Measurements from ENCODE around the gene GAS2.

GAS2 gene

DNA sequence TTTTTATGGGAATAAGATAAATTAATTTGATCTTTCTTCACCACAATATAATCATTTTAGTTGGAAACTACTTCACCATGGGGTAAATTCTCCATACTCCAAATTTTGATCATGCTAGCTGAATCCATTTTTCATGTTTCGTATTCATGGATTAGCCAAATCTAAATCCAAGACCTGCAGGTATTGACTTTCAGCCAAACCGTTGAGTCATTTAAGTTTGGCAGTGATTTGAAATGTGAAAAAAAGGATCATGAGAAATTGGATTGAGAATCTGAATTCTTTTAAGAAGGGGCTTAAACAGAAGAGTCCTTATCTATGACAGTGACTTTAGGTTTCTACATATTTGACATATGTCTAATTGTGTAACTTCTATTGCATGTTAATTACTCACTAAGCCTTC, 5.3 kb downstream of the GAS2 start:
- H3K27ac ChIP-seq, result peak overlapping the region; percentile 99
- TF ChIP-seq CTCF (IDR thresholded peaks at IDR 0.05) (no peak), ZFX (IDR thresholded peaks at IDR 0.05; ENCODE audit: borderline replicate concordance) (no peak)

GRCh38 chr11:22674470-22675439, 8.3 kb downstream of the GAS2 start:
- H3K27ac ChIP-seq, result peak overlapping the region; percentile 99
- no peak for TF ChIP-seq CTCF (IDR thresholded peaks at IDR 0.05)
- no peak for TF ChIP-seq ZFX (IDR thresholded peaks at IDR 0.05; ENCODE audit: borderline replicate concordance)

DNA sequence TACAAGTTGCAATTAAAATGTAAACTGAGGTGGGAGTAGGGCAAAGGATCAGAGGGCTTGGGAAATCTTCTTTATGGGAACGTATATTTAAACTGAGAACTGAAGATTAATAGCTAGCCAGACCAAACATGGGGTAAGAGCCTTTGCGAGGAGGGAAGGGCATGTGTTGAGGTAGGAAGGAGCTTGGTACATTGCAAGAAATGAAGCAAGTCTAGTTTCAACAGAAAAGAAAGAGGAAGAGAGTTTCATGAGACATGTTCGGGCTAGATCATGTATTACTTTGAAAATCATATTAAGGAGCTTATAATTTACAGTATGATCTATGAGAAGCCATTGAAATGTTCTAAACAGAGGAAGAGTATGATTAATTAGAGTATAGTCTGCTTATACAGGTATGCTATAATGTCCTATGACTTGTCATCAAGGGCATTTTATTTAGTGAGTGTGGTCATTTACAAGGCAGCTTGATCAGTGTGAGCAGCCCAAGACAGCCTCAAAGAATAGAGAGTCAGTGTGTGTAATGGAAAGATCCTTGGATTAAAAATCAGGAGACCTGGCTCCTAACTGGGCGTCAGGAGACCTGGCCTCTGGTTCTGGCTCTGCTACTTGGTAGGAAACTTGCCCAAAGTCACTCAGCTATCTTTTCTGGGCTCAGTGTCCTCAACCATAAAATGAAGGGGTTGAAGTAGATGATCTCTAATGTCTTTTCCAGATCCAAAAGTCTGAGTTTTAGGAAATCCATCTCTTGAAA, 10.9 kb downstream of the GAS2 start:
- TF ChIP-seq CTCF (IDR thresholded peaks at IDR 0.05), result no peak
- TF ChIP-seq ZFX (IDR thresholded peaks at IDR 0.05; ENCODE audit: borderline replicate concordance), result no peak
- H3K27ac ChIP-seq, result peak overlapping the region; percentile 99

- TF ChIP-seq CTCF (IDR thresholded peaks at IDR 0.05) (no peak), ZFX (IDR thresholded peaks at IDR 0.05; ENCODE audit: borderline replicate concordance) (no peak)
- H3K27ac ChIP-seq, result peak overlapping the region; percentile 99
These were observed 14.2 kb downstream of the GAS2 start for GRCh38 chr11:22680628-22681027.

- peak overlapping the region; percentile 99 for H3K27ac ChIP-seq
These were observed 14.9 kb downstream of the GAS2 start for GRCh38 chr11:22681281-22681812.

GRCh38 chr11:22684082-22684481, 17.7 kb downstream of the GAS2 start:
- TF ChIP-seq ZFX (IDR thresholded peaks at IDR 0.05; ENCODE audit: borderline replicate concordance), result no peak
- no peak for TF ChIP-seq CTCF (IDR thresholded peaks at IDR 0.05)
- peak overlapping the region; percentile 67 for H3K27ac ChIP-seq

More at GRCh38 chr11:22681281-22681812, 14.9 kb downstream of the GAS2 start:
- TF ChIP-seq CTCF (IDR thresholded peaks at IDR 0.05), result no peak
- TF ChIP-seq ZFX (IDR thresholded peaks at IDR 0.05; ENCODE audit: borderline replicate concordance), result no peak
